NCI-H82 treated with DMSO at 0.1 percent for 48 hours (cell line): ENCODE results near the gene MRPL9.
"Not testable (repeated sequence)": the region's sequence is repeated elsewhere in the genome, so short reads cannot be mapped to it uniquely, and the experiment has no call there.

Source experiments
- DNase-seq: peaks from one replicate; lab custom pipeline; 2025; ENCODE audit not compliant: unreplicated experiment; lab: John Stamatoyannopoulos, UW

The MRPL9 gene

GRCh38 chr1:151733995-151734394, 29.3 kb downstream of the MRPL9 start:
- DNase-seq = not testable (repeated sequence)

- DNase-seq = no peak
Observed at GRCh38 chr1:151733126-151733525, 30.2 kb downstream of the MRPL9 start.

- no peak for DNase-seq
Observed at GRCh38 chr1:151729966-151730291, 33.4 kb downstream of the MRPL9 start.

GRCh38 chr1:151729157-151729965, 33.9 kb downstream of the MRPL9 start:
- DNase-seq = no peak

GRCh38 chr1:151728151-151729054, 34.9 kb downstream of the MRPL9 start:
- DNase-seq = no peak

GRCh38 chr1:151723726-151724370, 39.4 kb downstream of the MRPL9 start:
- no peak for DNase-seq

- no peak for DNase-seq
Observed at GRCh38 chr1:151721788-151722510, 41.3 kb downstream of the MRPL9 start.

GRCh38 chr1:151720974-151721787, 42.1 kb downstream of the MRPL9 start, which contains the start of gene RIIAD1:
Gene RIIAD1, plus strand, starts transcription at chr1:151721522. Its CDS starts 15 bp downstream, at chr1:151721537.
- no peak for DNase-seq

GRCh38 chr1:151720554-151720953, 42.7 kb downstream of the MRPL9 start:
- no peak for DNase-seq

GRCh38 chr1:151720125-151720524, 43.2 kb downstream of the MRPL9 start:
- DNase-seq = no peak

- DNase-seq = peak; percentile 98
Observed at GRCh38 chr1:151718666-151719065, 44.6 kb downstream of the MRPL9 start.

GRCh38 chr1:151718011-151718431, 45.3 kb downstream of the MRPL9 start:
- DNase-seq = no peak

GRCh38 chr1:151716771-151717631, 46.3 kb downstream of the MRPL9 start, which contains the start of gene CELF3:
Gene CELF3, minus strand, starts transcription at chr1:151716803. Its CDS starts 783 bp downstream, at chr1:151716020.
- peak; percentile 99 for DNase-seq

GRCh38 chr1:151716405-151716762, 46.9 kb downstream of the MRPL9 start:
- no peak for DNase-seq

- peak; percentile 78 for DNase-seq
Observed at GRCh38 chr1:151715726-151716404, 47.4 kb downstream of the MRPL9 start.

GRCh38 chr1:151714820-151715725, 48.2 kb downstream of the MRPL9 start:
- no peak for DNase-seq

GRCh38 chr1:151713874-151714273, 49.4 kb downstream of the MRPL9 start:
- DNase-seq = no peak
